Calu3 (cell line): ENCODE measurements around the gene TDRD3. TPM values are rescaled to one million over a fixed set of nuclear protein-coding genes. Genes with fewer than 3 reads are reported as not detected.

Experiments used
- BruUV-seq: library from RNA; stranded (reverse); fragments of 400-500 nt; replicated peaks from 2 replicates; lab custom pipeline; 2021; lab: Mats Ljungman, UMichigan
- CTCF ChIA-PET: fragments of 300-600 bp; sonication (Branson Sonifier 250); formaldehyde crosslinking; loops from one replicate; lab custom pipeline; 2022; ENCODE audit warnings: antibody characterized with exemption; lab: Charles Lee
- DNase-seq: peaks from one replicate; pipeline ENCODE4 v3.0.0; 2022
- H3K27ac Mint-ChIP-seq: one replicate; pipeline ENCODE4 v1.8.0; 2022; ENCODE audit warnings: mixed read lengths; ENCODE audit not compliant: unreplicated experiment
- H3K27me3 Mint-ChIP-seq: one replicate; pipeline ENCODE4 v1.8.0; 2022; ENCODE audit warnings: mixed read lengths; ENCODE audit not compliant: unreplicated experiment
- H3K36me3 Mint-ChIP-seq: one replicate; pipeline ENCODE4 v1.8.0; 2022; ENCODE audit warnings: mild to moderate bottlenecking, moderate library complexity, mixed read lengths; ENCODE audit not compliant: insufficient read depth, unreplicated experiment
- H3K4me1 Mint-ChIP-seq: one replicate; pipeline ENCODE4 v1.8.0; 2022; ENCODE audit warnings: mild to moderate bottlenecking, low read depth, mixed read lengths; ENCODE audit not compliant: unreplicated experiment
- H3K4me3 Mint-ChIP-seq: one replicate; pipeline ENCODE4 v1.8.0; 2022; ENCODE audit warnings: mild to moderate bottlenecking, low read depth, moderate library complexity, mixed read lengths; ENCODE audit not compliant: unreplicated experiment
- H3K9me3 Mint-ChIP-seq: one replicate; pipeline ENCODE4 v1.8.0; 2022; ENCODE audit warnings: low read depth, mixed read lengths; ENCODE audit not compliant: unreplicated experiment
- CTCF ChIP-seq: fragments of 200-600 bp; IDR thresholded peaks from one replicate; pipeline ENCODE4 v1.8.0; 2022; ENCODE audit warnings: antibody characterized with exemption; ENCODE audit not compliant: unreplicated experiment
- intact Hi-C: fragments of 100-400 bp; cut with micrococcal nuclease; formaldehyde crosslinking; loops from one replicate; pipeline ENCODE4 v1.10.0; 2022; ENCODE audit not compliant: unreplicated experiment
- total RNA-seq: library from RNA; stranded (reverse); gene quantifications from 2 replicates; pipeline ENCODE4 v1.2.3, GENCODE V29; 2022

TDRD3 gene
- total RNA-seq, 1 experiment from 2014 or later, result 5.6 TPM

GRCh38 chr13:60454425-60454824 is 57.4 kb downstream of the TDRD3 start:
- no peaks in the 10 kb centered on the region for H3K9me3 Mint-ChIP-seq
- no peaks in the 10 kb centered on the region for H3K4me1 Mint-ChIP-seq
- BruUV-seq, result no TSS peak
- intact Hi-C loops, result no loop called here
- no peak for DNase-seq
- H3K27me3 Mint-ChIP-seq, result no peaks in the 10 kb centered on the region
- no peak for TF ChIP-seq CTCF
- no peaks in the 10 kb centered on the region for H3K36me3 Mint-ChIP-seq
- CTCF ChIA-PET, result no interaction called here
- H3K4me3 Mint-ChIP-seq, result no peak overlapping the region
- H3K27ac Mint-ChIP-seq, result no peak overlapping the region

- no peaks in the 10 kb centered on the region for H3K27me3 Mint-ChIP-seq
- CTCF ChIA-PET, result no interaction called here
- no peak overlapping the region for H3K4me3 Mint-ChIP-seq
- TF ChIP-seq CTCF, result no peak
- no peak for DNase-seq
- H3K27ac Mint-ChIP-seq, result no peak overlapping the region
- intact Hi-C loops, result no loop called here
- H3K4me1 Mint-ChIP-seq, result no peaks in the 10 kb centered on the region
- BruUV-seq, result no TSS peak
- H3K36me3 Mint-ChIP-seq, result no peaks in the 10 kb centered on the region
- no peaks in the 10 kb centered on the region for H3K9me3 Mint-ChIP-seq
Measured at GRCh38 chr13:60463787-60464186, 66.8 kb downstream of the TDRD3 start.

- TF ChIP-seq CTCF, result no peak
- Mint-ChIP-seq H3K27me3 (no peaks in the 10 kb centered on the region), H3K27ac (no peak overlapping the region), H3K9me3 (no peaks in the 10 kb centered on the region), H3K36me3 (no peaks in the 10 kb centered on the region), H3K4me3 (no peak overlapping the region), H3K4me1 (no peaks in the 10 kb centered on the region)
- no peak for DNase-seq
- no TSS peak for BruUV-seq
- intact Hi-C loops, result no loop called here
- CTCF ChIA-PET, result no interaction called here
Measured at GRCh38 chr13:60467098-60467497, 70.1 kb downstream of the TDRD3 start.

- Mint-ChIP-seq H3K27me3 (no peaks in the 10 kb centered on the region), H3K4me1 (no peaks in the 10 kb centered on the region), H3K27ac (no peak overlapping the region), H3K36me3 (no peaks in the 10 kb centered on the region), H3K4me3 (no peak overlapping the region), H3K9me3 (no peaks in the 10 kb centered on the region)
- TF ChIP-seq CTCF, result no peak
- no TSS peak for BruUV-seq
- CTCF ChIA-PET, result no interaction called here
- no peak for DNase-seq
- intact Hi-C loops, result no loop called here
Measured at GRCh38 chr13:60479273-60479672, 82.3 kb downstream of the TDRD3 start.
